H9 (cell line): ENCODE data around the gene HOXD8. TPM values are rescaled to one million over a fixed set of nuclear protein-coding genes. Genes with fewer than 3 reads are reported as not detected.

Experiments
- DNase-seq: peaks from one replicate; pipeline ENCODE4 v3.0.0-alpha.2; 2017
- H2AFZ ChIP-seq: one replicate; pipeline ENCODE4 v1.6.1; 2013; ENCODE audit warnings: mild to moderate bottlenecking, low read length, control low read depth, moderate library complexity
- H2AK5ac ChIP-seq: 2 replicates; pipeline ENCODE4 v1.6.1; 2013; ENCODE audit warnings: low read length, control low read depth, mixed read lengths; ENCODE audit not compliant: insufficient read length
- H2BK120ac ChIP-seq: one replicate; pipeline ENCODE4 v1.6.1; 2013; ENCODE audit warnings: low read depth, mild to moderate bottlenecking, low read length, control low read depth, inconsistent platforms; ENCODE audit not compliant: poor library complexity, severe bottlenecking
- H2BK12ac ChIP-seq: 2 replicates; pipeline ENCODE4 v1.6.1; 2013; ENCODE audit warnings: low read length, control low read depth, mixed read lengths, low read depth; ENCODE audit not compliant: insufficient read length
- H2BK15ac ChIP-seq: 2 replicates; pipeline ENCODE4 v1.6.1; 2013; ENCODE audit warnings: low read depth, low read length, control low read depth
- H2BK20ac ChIP-seq: one replicate; pipeline ENCODE4 v1.6.1; 2013; ENCODE audit warnings: low read depth, mild to moderate bottlenecking, low read length, control low read depth, inconsistent platforms; ENCODE audit not compliant: poor library complexity, severe bottlenecking
- H2BK5ac ChIP-seq: 2 replicates; pipeline ENCODE4 v1.6.1; 2013; ENCODE audit warnings: low read length, control low read depth, mixed read lengths; ENCODE audit not compliant: insufficient read length
- H3K14ac ChIP-seq: 2 replicates; pipeline ENCODE4 v1.6.1; 2013; ENCODE audit warnings: low read length, control low read depth; ENCODE audit not compliant: insufficient read depth
- H3K18ac ChIP-seq: 2 replicates; pipeline ENCODE4 v1.6.1; 2013; ENCODE audit warnings: low read depth, mild to moderate bottlenecking, mixed read lengths, low read length, control low read depth; ENCODE audit not compliant: insufficient read length
- H3K23ac ChIP-seq: 2 replicates; pipeline ENCODE4 v1.6.1; 2013; ENCODE audit warnings: low read length, control low read depth, mixed read lengths, low read depth; ENCODE audit not compliant: insufficient read length
- H3K23me2 ChIP-seq: 2 replicates; pipeline ENCODE4 v1.6.1; 2013; ENCODE audit warnings: low read depth, mild to moderate bottlenecking, mixed read lengths, low read length, control low read depth; ENCODE audit not compliant: insufficient read length, poor library complexity, severe bottlenecking
- H3K27ac ChIP-seq: 2 replicates; pipeline ENCODE4 v1.5.1; 2013; ENCODE audit warnings: low read length, control low read depth, mixed read lengths, low read depth; ENCODE audit not compliant: insufficient read length
- H3K27me3 ChIP-seq: 2 replicates; pipeline ENCODE4 v1.6.1; 2013; ENCODE audit warnings: low read length, control low read depth, inconsistent platforms; ENCODE audit not compliant: insufficient read depth
- H3K4ac ChIP-seq: 2 replicates; pipeline ENCODE4 v1.6.1; 2013; ENCODE audit warnings: low read depth, mild to moderate bottlenecking, control low read depth, inconsistent platforms, low read length, moderate library complexity
- H3K4me1 ChIP-seq: 2 replicates; pipeline ENCODE4 v1.6.1; 2013; ENCODE audit warnings: low read length, control low read depth, inconsistent platforms; ENCODE audit not compliant: insufficient read depth
- H3K4me2 ChIP-seq: 2 replicates; pipeline ENCODE4 v1.6.1; 2013; ENCODE audit warnings: low read length, control low read depth, mixed read lengths; ENCODE audit not compliant: insufficient read length, insufficient read depth
- H3K56ac ChIP-seq: 2 replicates; pipeline ENCODE4 v1.6.1; 2013; ENCODE audit warnings: low read depth, mild to moderate bottlenecking, mixed read lengths, low read length, control low read depth; ENCODE audit not compliant: insufficient read length
- H3K79me1 ChIP-seq: 2 replicates; pipeline ENCODE4 v1.6.1; 2013; ENCODE audit warnings: low read depth, mild to moderate bottlenecking, moderate library complexity, low read length, control low read depth, inconsistent platforms; ENCODE audit not compliant: insufficient read depth, poor library complexity, severe bottlenecking
- H3K79me2 ChIP-seq: 2 replicates; pipeline ENCODE4 v1.6.1; 2013; ENCODE audit warnings: low read length, control low read depth, inconsistent platforms; ENCODE audit not compliant: insufficient read depth
- H3K9ac ChIP-seq: 2 replicates; pipeline ENCODE4 v1.6.1; 2013; ENCODE audit warnings: low read length, control low read depth, mixed read lengths; ENCODE audit not compliant: insufficient read length; ENCODE audit errors: extremely low read depth
- H3K9me3 ChIP-seq: one replicate; pipeline ENCODE4 v1.6.1; 2013; ENCODE audit warnings: low read depth, low read length, inconsistent platforms; ENCODE audit not compliant: control insufficient read depth
- H3T11ph ChIP-seq: one replicate; pipeline ENCODE4 v1.6.1; 2013; ENCODE audit warnings: mild to moderate bottlenecking, low read length, control low read depth, inconsistent platforms
- H4K20me1 ChIP-seq: one replicate; pipeline ENCODE4 v1.6.1; 2013; ENCODE audit not compliant: control insufficient read depth, insufficient read length, insufficient read depth
- H4K5ac ChIP-seq: 2 replicates; pipeline ENCODE4 v1.6.1; 2013; ENCODE audit warnings: low read depth, mild to moderate bottlenecking, mixed read lengths, low read length, control low read depth; ENCODE audit not compliant: insufficient read length
- H4K8ac ChIP-seq: replicated peaks from 2 replicates; pipeline ENCODE4 v1.6.1; 2013; ENCODE audit warnings: low read length, control low read depth, mixed read lengths, low read depth; ENCODE audit not compliant: insufficient read length
- H4K91ac ChIP-seq: 2 replicates; pipeline ENCODE4 v1.6.1; 2013; ENCODE audit warnings: low read depth, mild to moderate bottlenecking, moderate library complexity, mixed read lengths, low read length, control low read depth; ENCODE audit not compliant: insufficient read length
- H3K27ac Mint-ChIP-seq, 3 experiments: 2 replicates in 2 of 3; 3 replicates in 1 of 3; pipeline ENCODE4 v1.8.0; 2020 to 2021; ENCODE audit warnings: mixed read lengths in 3 of 3, mild to moderate bottlenecking in 1 of 3, moderate library complexity in 1 of 3
- H3K27me3 Mint-ChIP-seq: 2 replicates; pipeline ENCODE4 v1.8.0; 2021; ENCODE audit warnings: low read depth, mild to moderate bottlenecking, moderate library complexity, mixed read lengths
- H3K36me3 Mint-ChIP-seq, 3 experiments: 2 replicates in 2 of 3; 3 replicates in 1 of 3; pipeline ENCODE4 v1.8.0; 2020 to 2021; ENCODE audit warnings: low read depth in 3 of 3, mixed read lengths in 3 of 3; ENCODE audit not compliant: insufficient read depth in 1 of 3
- H3K4me1 Mint-ChIP-seq, 2 experiments: 2 replicates each; pipeline ENCODE4 v1.8.0; 2020; ENCODE audit warnings: mixed read lengths in 2 of 2
- H3K4me3 Mint-ChIP-seq, 2 experiments: 2 replicates in 1 of 2; 3 replicates in 1 of 2; pipeline ENCODE4 v1.8.0; 2020 to 2021; ENCODE audit warnings: mild to moderate bottlenecking in 2 of 2, mixed read lengths in 2 of 2, moderate library complexity in 1 of 2
- H3K9me3 Mint-ChIP-seq, 2 experiments: 2 replicates in 1 of 2; 3 replicates in 1 of 2; pipeline ENCODE4 v1.8.0; 2020; ENCODE audit warnings: mild to moderate bottlenecking in 2 of 2, mixed read lengths in 2 of 2, moderate library complexity in 1 of 2
- WGBS: extraction: QIAGEN DNeasy Blood & Tissue Kit; methylation state at CpG from one replicate; pipeline ENCODE4 v1.1.7; 2013; ENCODE audit warnings: missing lambda C conversion rate, low lambda C conversion rate, mixed read lengths; ENCODE audit not compliant: insufficient read length; ENCODE audit errors: extremely low coverage; 5-methylcytosine and 5-hydroxymethylcytosine counted together
- total RNA-seq: library from RNA; stranded (reverse); gene quantifications from 2 replicates; pipeline ENCODE4 v1.2.1, GENCODE V29; 2021
- TF ChIP-seq, protein P1 (sequence below): fragments of 200-600 bp; sonication (generic); conservative IDR thresholded peaks from 3 replicates; pipeline ENCODE4 v1.8.0; 2021; ENCODE audit warnings: antibody characterized with exemption, mild to moderate bottlenecking

The HOXD8 gene
- total RNA-seq, 1 experiment from 2014 or later, result not detected

DNA sequence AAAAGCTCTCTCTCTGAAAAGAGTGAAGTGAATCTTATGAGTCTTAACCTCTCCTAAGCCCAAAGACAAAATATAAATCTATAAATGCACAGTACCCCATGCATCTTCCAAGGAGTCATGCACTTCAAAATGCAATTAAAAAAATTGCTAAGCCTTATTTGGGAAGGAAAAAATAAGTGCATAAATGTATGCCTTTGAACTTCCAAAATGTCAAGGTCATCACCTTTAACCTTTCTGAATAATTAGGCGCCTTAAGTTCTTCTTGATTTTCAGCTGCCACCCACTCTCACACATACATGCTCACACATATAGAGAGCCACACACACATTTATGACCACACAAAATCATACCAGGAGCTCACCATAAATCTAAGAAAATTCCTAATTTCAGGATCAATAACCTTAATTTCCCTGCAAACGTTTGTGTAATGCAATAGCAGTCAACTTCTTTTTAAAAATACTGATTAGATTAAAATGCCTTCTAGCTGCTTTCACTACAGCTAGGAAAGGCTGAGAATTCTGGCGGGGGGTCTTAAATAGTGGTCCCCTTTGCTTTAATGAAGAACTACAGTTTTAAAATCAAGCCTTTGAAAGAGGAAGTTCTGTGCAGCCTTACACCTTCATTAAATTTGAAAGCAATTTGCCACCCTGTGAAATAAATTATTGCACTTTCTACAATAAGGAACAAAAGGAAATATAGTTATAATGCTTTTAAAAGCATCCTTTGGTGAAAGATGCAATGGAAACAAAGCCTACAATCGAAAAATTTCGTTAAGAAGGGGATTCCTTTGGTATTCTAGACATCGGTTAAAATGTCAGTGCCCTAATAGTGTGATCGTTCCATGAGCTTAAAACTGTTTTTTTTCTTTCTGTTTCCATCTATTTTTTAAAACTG, 18.8 kb upstream of the HOXD8 start:
- no peak overlapping the region for H3K23ac ChIP-seq
- no peak overlapping the region for H3K4me2 ChIP-seq
- no peak overlapping the region for H3K18ac ChIP-seq
- no peaks in the 10 kb centered on the region for H4K20me1 ChIP-seq
- no peaks in the 10 kb centered on the region for H3K9me3 ChIP-seq
- no peaks in the 10 kb centered on the region for H3K4me1 ChIP-seq
- no CpG with 5 or more reads among the region's 7 CpGs for WGBS
- Mint-ChIP-seq H3K9me3 (peaks cover 0 to 15% of the 10 kb centered on the region in 2 experiments), H3K4me1 (peaks cover 9 to 28% of the 10 kb centered on the region in 2 experiments), H3K27me3 (peaks cover 96% of the 10 kb centered on the region), H3K36me3 (no peaks in the 10 kb centered on the region; a peak in 1 of 7 replicates), H3K27ac (no peak overlapping the region), H3K4me3 (no peak overlapping the region)
- TF ChIP-seq, protein P1, sequence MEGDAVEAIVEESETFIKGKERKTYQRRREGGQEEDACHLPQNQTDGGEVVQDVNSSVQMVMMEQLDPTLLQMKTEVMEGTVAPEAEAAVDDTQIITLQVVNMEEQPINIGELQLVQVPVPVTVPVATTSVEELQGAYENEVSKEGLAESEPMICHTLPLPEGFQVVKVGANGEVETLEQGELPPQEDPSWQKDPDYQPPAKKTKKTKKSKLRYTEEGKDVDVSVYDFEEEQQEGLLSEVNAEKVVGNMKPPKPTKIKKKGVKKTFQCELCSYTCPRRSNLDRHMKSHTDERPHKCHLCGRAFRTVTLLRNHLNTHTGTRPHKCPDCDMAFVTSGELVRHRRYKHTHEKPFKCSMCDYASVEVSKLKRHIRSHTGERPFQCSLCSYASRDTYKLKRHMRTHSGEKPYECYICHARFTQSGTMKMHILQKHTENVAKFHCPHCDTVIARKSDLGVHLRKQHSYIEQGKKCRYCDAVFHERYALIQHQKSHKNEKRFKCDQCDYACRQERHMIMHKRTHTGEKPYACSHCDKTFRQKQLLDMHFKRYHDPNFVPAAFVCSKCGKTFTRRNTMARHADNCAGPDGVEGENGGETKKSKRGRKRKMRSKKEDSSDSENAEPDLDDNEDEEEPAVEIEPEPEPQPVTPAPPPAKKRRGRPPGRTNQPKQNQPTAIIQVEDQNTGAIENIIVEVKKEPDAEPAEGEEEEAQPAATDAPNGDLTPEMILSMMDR, result no peak
- H4K5ac ChIP-seq, result no peak overlapping the region
- no peak overlapping the region for H2AFZ ChIP-seq
- DNase-seq, result no peak
- H3K9ac ChIP-seq, result no peak overlapping the region
- no peak overlapping the region for H3T11ph ChIP-seq
- H3K79me1 ChIP-seq, result no peaks in the 10 kb centered on the region
- H3K27me3 ChIP-seq, result peaks cover 92% of the 10 kb centered on the region
- H4K8ac ChIP-seq, result no peak overlapping the region
- H3K4ac ChIP-seq, result no peak overlapping the region
- H4K91ac ChIP-seq, result no peak overlapping the region
- no peak overlapping the region for H2BK5ac ChIP-seq
- H3K23me2 ChIP-seq, result no peaks in the 10 kb centered on the region
- no peak overlapping the region for H2BK12ac ChIP-seq
- no peak overlapping the region for H2BK20ac ChIP-seq
- no peak overlapping the region for H2BK120ac ChIP-seq
- no peak overlapping the region for H3K27ac ChIP-seq
- H3K14ac ChIP-seq, result no peak overlapping the region
- H2BK15ac ChIP-seq, result no peak overlapping the region
- no peak overlapping the region for H3K56ac ChIP-seq
- no peak overlapping the region for H2AK5ac ChIP-seq
- H3K79me2 ChIP-seq, result no peaks in the 10 kb centered on the region
